Measurements from ENCODE around the gene RXRB. TPM values are rescaled to one million over a fixed set of nuclear protein-coding genes. Genes with fewer than 3 reads are reported as not detected.

The RXRB gene
- total RNA-seq, 6 experiments from 2014 or later = 10.1 to 28.2 (median 17.7) TPM

DNA sequence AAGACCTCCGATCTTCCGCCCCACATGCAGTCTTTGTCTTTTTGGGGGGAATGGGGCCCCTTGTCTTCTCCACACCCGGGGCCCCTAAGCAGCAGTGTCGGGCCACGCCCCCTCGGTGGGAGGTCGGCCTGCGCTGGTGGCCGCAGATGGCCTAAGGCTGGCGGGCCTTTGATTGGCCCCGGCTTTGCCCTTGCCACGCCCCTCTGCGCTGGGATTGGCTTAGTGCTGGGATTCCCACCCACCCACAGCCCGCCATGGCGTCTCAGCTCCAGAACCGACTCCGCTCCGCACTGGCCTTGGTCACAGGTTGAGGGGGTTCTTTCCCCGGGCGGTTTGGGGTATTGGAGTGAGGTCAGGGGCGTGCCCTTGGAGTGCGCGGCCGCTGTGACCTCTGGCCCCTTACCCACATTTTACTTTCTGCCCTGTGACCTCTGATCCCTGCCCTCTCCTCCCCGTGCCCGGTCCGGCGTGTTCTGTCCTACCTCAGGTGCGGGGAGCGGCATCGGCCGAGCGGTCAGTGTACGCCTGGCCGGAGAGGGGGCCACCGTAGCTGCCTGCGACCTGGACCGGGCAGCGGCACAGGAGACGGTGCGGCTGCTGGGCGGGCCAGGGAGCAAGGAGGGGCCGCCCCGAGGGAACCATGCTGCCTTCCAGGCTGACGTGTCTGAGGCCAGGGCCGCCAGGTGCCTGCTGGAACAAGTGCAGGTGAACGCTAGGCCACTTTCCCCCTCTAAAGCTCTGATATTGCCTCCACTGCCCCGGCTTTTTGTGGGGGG, 4.1 kb upstream of the RXRB start, which contains the start of gene HSD17B8:
TSS of gene HSD17B8 (plus strand) at position 241 of the 776 bp plus-strand sequence. CDS start at position 255, 14 bp downstream.
- Histone ChIP-seq H3K4me1 (peaks cover 3 to 42% (median 13%) of the 10 kb centered on the region in 4 donors), H3K27me3 (no peaks in the 10 kb centered on the region), H3K4me3 (peak within 1 kb of the TSS; percentile 52 to 79 (median 65)), H3K9me3 (no peaks in the 10 kb centered on the region), H3K36me3 (peaks cover 0 to 21% (median 10%) of the 10 kb centered on the region in 4 donors), H3K27ac (peak within 1 kb of the TSS in 2 of 3 donors; percentile 65 to 67)
- intact Hi-C loops (cut with DNase I) = no loop called here
- TF ChIP-seq CTCF (IDR thresholded peaks at IDR 0.05) (no peak), POLR2A (IDR thresholded peaks at IDR 0.05) (peak; percentile 67)
- peak; percentile 97 for DNase-seq
- WGBS (ENCODE audit: insufficient coverage, low coverage, low lambda C conversion rate, missing lambda C conversion rate) = 0% methylated on average over 19 of the region's 48 CpGs
- peak; percentile 69 to 80 (median 72) for ATAC-seq

GRCh38 chr6:33204165-33204414, 3.6 kb upstream of the RXRB start:
- DNase-seq (peak in 1 of 3 donors; percentile 36), ATAC-seq (no peak)
- Histone ChIP-seq H3K27me3 (no peaks in the 10 kb centered on the region), H3K9me3 (no peaks in the 10 kb centered on the region), H3K4me3 (peak overlapping the region in 2 of 3 donors; percentile 52 to 79), H3K36me3 (peaks cover 0 to 20% (median 9%) of the 10 kb centered on the region in 4 donors), H3K4me1 (peaks cover 3 to 45% (median 15%) of the 10 kb centered on the region in 4 donors), H3K27ac (peak overlapping the region in 1 of 3 donors; percentile 65)
- 1% methylated on average over 4 of the region's 4 CpGs for WGBS (ENCODE audit: insufficient coverage, low coverage, low lambda C conversion rate, missing lambda C conversion rate)
- TF ChIP-seq CTCF (IDR thresholded peaks at IDR 0.05) (no peak), POLR2A (IDR thresholded peaks at IDR 0.05) (no peak)
- intact Hi-C loops (cut with DNase I) = no loop called here

- no peak for ATAC-seq
- DNase-seq = peak in 1 of 3 donors; percentile 29
- Histone ChIP-seq H3K4me1 (peaks cover 3 to 44% (median 17%) of the 10 kb centered on the region in 4 donors), H3K27me3 (no peaks in the 10 kb centered on the region), H3K4me3 (no peak overlapping the region), H3K9me3 (no peaks in the 10 kb centered on the region), H3K36me3 (peaks cover 0 to 20% (median 9%) of the 10 kb centered on the region in 4 donors), H3K27ac (peak overlapping the region in 1 of 3 donors; percentile 2)
- intact Hi-C loops (cut with DNase I) = no loop called here
- no peak for TF ChIP-seq CTCF (IDR thresholded peaks at IDR 0.05)
- TF ChIP-seq POLR2A (IDR thresholded peaks at IDR 0.05) = no peak
- 93% methylated on average over 4 of the region's 7 CpGs for WGBS (ENCODE audit: insufficient coverage, low coverage, low lambda C conversion rate, missing lambda C conversion rate)
These were observed 3.1 kb upstream of the RXRB start for GRCh38 chr6:33203443-33204164.

- WGBS (ENCODE audit: insufficient coverage, low coverage, low lambda C conversion rate, missing lambda C conversion rate) = 93% methylated on average over 3 of the region's 6 CpGs
- Histone ChIP-seq H3K4me1 (peaks cover 3 to 51% (median 20%) of the 10 kb centered on the region in 4 donors), H3K36me3 (peaks cover 0 to 20% (median 9%) of the 10 kb centered on the region in 4 donors), H3K27me3 (no peaks in the 10 kb centered on the region), H3K27ac (no peak overlapping the region), H3K4me3 (no peak overlapping the region), H3K9me3 (no peaks in the 10 kb centered on the region)
- ATAC-seq (no peak), DNase-seq (peak in 1 of 3 donors; percentile 37)
- TF ChIP-seq POLR2A (IDR thresholded peaks at IDR 0.05) (no peak), CTCF (IDR thresholded peaks at IDR 0.05) (no peak)
- intact Hi-C loops (cut with DNase I) = no loop called here
These were observed 2.3 kb upstream of the RXRB start for GRCh38 chr6:33202799-33203198.

Measured in right lobe of liver (tissue), 6 donors.